Neutrophil (primary cell): Measurements from ENCODE around the gene ZNF23.

Source experiments
- H3K27ac ChIP-seq: fragments of 200-600 bp; sonication (generic); 2 replicates; pipeline ENCODE4 v1.5.1; 2016; ENCODE audit warnings: mild to moderate bottlenecking, moderate library complexity
- H3K27me3 ChIP-seq: fragments of 200-600 bp; sonication (generic); 2 replicates; pipeline ENCODE4 v1.6.0; 2016; ENCODE audit warnings: mild to moderate bottlenecking
- H3K36me3 ChIP-seq: fragments of 200-600 bp; sonication (generic); 2 replicates; pipeline ENCODE4 v1.5.1; 2017
- H3K4me1 ChIP-seq, 2 experiments: fragments of 200-600 bp in 1 of 2; sonication (generic) in 1 of 2; 1 replicate in 1 of 2; 2 replicates in 1 of 2; pipeline versions ENCODE4 v1.5.1 to v1.6.1; 2013 to 2016; ENCODE audit warnings: low read depth in 1 of 2, low read length in 1 of 2, mild to moderate bottlenecking in 1 of 2, moderate library complexity in 1 of 2; ENCODE audit not compliant: control insufficient read depth in 1 of 2, insufficient read depth in 1 of 2
- H3K4me3 ChIP-seq, 2 experiments: fragments of 200-600 bp in 1 of 2; sonication (generic) in 1 of 2; 1 replicate in 1 of 2; 2 replicates in 1 of 2; pipeline ENCODE4 v1.5.1; 2013 to 2016; ENCODE audit warnings: low read depth in 1 of 2, low read length in 1 of 2, mild to moderate bottlenecking in 1 of 2, moderate library complexity in 1 of 2
- H3K9me3 ChIP-seq: fragments of 200-600 bp; sonication (generic); 2 replicates; pipeline ENCODE4 v1.5.1; 2016
- TF ChIP-seq, protein P1 (sequence below): fragments of 200-600 bp; sonication (generic); IDR thresholded peaks from 2 replicates; pipeline ENCODE4 v1.5.1; 2016; ENCODE audit warnings: antibody characterized with exemption

The ZNF23 gene

DNA sequence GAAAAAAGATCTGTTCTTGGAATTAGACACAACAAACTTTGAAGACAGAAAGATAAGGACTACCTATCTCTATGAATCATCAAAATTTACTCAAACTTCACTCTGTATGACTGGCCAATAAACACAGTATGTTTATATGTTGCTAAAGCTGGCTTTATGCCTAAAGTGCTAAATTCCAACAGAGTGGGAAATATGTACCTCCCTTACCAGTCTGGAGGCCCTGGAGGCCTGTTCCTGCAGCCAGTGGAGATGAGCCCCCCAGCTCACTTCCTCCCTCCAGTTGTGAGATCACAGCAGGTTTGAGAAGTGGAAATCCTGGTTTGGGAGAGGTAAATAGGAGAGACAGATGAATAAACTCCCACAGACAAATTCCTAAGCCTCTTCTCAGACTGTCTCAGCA, 9.0 kb downstream of the ZNF23 start:
- Histone ChIP-seq H3K9me3 (peaks cover 20% of the 10 kb centered on the region), H3K4me1 (no peaks in the 10 kb centered on the region), H3K4me3 (no peak overlapping the region), H3K36me3 (no peaks in the 10 kb centered on the region), H3K27ac (no peak overlapping the region), H3K27me3 (no peaks in the 10 kb centered on the region)
- TF ChIP-seq, protein P1, sequence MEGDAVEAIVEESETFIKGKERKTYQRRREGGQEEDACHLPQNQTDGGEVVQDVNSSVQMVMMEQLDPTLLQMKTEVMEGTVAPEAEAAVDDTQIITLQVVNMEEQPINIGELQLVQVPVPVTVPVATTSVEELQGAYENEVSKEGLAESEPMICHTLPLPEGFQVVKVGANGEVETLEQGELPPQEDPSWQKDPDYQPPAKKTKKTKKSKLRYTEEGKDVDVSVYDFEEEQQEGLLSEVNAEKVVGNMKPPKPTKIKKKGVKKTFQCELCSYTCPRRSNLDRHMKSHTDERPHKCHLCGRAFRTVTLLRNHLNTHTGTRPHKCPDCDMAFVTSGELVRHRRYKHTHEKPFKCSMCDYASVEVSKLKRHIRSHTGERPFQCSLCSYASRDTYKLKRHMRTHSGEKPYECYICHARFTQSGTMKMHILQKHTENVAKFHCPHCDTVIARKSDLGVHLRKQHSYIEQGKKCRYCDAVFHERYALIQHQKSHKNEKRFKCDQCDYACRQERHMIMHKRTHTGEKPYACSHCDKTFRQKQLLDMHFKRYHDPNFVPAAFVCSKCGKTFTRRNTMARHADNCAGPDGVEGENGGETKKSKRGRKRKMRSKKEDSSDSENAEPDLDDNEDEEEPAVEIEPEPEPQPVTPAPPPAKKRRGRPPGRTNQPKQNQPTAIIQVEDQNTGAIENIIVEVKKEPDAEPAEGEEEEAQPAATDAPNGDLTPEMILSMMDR, result no peak

DNA sequence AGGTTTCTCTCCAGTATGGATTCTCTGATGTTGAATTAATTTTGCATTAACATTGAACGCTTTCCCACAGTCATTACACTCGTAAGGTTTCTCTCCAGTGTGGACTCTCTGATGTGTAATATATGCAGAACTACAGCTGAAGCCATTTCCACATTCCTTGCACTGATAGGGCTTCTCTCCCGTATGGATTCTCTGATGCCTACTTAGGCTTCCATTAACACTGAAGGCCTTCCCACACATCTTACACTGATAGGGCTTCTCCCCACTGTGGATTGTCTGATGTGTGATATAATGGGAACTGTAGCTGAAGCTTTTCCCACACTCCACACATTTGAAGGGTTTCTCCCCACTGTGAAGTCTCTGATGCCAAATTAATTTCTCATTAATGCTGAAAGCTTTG, 13.0 kb downstream of the ZNF23 start:
- peaks cover 33% of the 10 kb centered on the region for H3K9me3 ChIP-seq
- no peak overlapping the region for H3K4me3 ChIP-seq

DNA sequence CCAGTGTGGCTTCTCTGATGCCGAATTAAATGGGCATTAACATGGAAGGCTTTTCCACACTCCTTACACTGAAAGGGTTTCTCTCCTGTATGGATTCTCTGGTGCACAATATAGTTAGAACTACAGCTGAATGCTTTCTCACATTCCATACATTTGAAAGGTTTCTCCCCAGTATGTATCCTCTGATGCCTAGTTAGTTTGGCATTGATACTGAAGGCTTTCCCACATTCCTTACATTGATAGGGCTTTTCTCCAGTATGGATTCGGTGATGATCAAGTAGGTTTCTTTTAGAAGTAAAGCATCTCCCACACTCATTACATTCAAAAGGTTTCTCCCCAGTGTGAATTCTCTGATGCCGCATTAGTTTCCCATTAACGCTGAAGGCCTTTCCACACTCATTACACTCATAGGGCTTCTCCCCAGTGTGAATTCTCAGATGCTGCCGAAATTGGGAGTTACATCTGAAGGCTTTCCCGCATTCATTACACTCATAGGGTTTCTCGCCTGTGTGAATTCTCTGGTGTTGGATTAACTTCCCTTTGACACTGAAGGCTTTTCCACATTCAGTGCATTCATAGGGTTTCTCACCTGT, 13.7 kb downstream of the ZNF23 start:
- H3K27me3 ChIP-seq, result no peaks in the 10 kb centered on the region
- H3K9me3 ChIP-seq, result peaks cover 33% of the 10 kb centered on the region
- H3K36me3 ChIP-seq, result no peaks in the 10 kb centered on the region
- H3K27ac ChIP-seq, result no peak overlapping the region
- no peaks in the 10 kb centered on the region for H3K4me1 ChIP-seq
- TF ChIP-seq, protein P1, result no peak
- H3K4me3 ChIP-seq, result no peak overlapping the region

More for the DNA sequence above, 13.0 kb downstream of the ZNF23 start:
- H3K27ac ChIP-seq, result no peak overlapping the region
- no peaks in the 10 kb centered on the region for H3K27me3 ChIP-seq
- TF ChIP-seq, protein P1, result no peak
- H3K4me1 ChIP-seq, result no peaks in the 10 kb centered on the region
- no peaks in the 10 kb centered on the region for H3K36me3 ChIP-seq

DNA sequence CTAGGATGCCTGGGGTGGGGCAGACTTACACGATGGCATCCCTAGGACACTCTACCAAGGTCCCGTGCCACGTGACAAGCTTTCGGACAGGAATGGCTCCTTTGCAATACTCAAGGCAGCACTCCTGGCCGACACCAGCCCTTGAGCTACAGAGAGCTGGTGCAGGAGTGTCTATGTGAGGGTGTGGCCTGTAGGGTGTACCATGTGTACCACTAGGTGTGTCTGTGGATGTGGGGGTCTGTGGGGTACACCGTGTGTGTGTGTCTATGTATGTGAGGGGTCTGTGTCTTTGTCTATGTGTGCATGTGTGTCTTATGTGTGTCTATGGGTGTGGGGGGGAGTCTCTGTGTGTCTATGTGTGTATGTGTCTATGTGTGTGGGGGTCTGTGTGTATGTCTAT, 18.3 kb downstream of the ZNF23 start:
- TF ChIP-seq, protein P1, result no peak

DNA sequence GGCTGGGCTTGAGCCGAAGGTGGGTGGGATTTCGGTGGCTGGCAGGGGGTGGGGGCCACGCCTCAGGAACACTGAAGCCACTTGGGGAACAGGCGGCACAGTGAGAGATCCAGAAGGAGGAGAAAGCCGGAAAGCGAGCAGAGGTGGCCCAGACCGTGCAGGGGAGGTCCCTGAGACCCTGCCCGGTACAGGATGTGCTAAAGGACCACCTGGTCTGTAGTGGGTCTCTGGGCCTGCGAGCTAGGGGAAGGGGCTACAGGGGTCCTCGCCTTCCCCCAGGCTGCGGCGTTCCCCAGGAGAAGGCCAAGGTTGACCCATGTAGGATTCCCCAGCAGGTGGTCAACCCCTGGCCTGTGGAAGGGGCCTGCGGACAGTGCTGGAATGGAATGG, 20.0 kb downstream of the ZNF23 start, which contains the start of gene TLE7:
TSS of gene TLE7 (minus strand) at position 4 of the 390 bp plus-strand sequence. CDS start 8,730 bp downstream, outside the sequence.
- Histone ChIP-seq H3K4me3 (no peak within 1 kb of the TSS), H3K27ac (no peak within 1 kb of the TSS), H3K27me3 (peaks cover 12% of the 10 kb centered on the region), H3K36me3 (no peaks in the 10 kb centered on the region), H3K9me3 (peaks cover 8% of the 10 kb centered on the region), H3K4me1 (no peaks in the 10 kb centered on the region)
- TF ChIP-seq, protein P1, result no peak

More for the DNA sequence above, 18.3 kb downstream of the ZNF23 start:
- H3K9me3 ChIP-seq, result peaks cover 20% of the 10 kb centered on the region
- no peaks in the 10 kb centered on the region for H3K36me3 ChIP-seq
- H3K4me1 ChIP-seq, result no peaks in the 10 kb centered on the region
- H3K27ac ChIP-seq, result no peak overlapping the region
- peaks cover 12% of the 10 kb centered on the region for H3K27me3 ChIP-seq
- H3K4me3 ChIP-seq, result no peak overlapping the region
